MM.1S (cell line): ENCODE results near the gene TMEM60.

Experiments
- DNase-seq: peaks from one replicate; pipeline ENCODE4 v3.0.0-alpha.2; 2015
- H2AFZ ChIP-seq: fragments of 300-600 bp; sonication (generic); 2 replicates; pipeline ENCODE4 v1.6.0; 2016; ENCODE audit warnings: antibody characterized with exemption, low read length
- H3F3A ChIP-seq: fragments of 300-600 bp; sonication (generic); 2 replicates; pipeline ENCODE4 v1.6.1; 2016; ENCODE audit warnings: mild to moderate bottlenecking, antibody characterized with exemption, low read length, moderate library complexity, mixed read lengths; ENCODE audit not compliant: insufficient read depth
- H3K27ac ChIP-seq: fragments of 300-600 bp; sonication (generic); 2 replicates; pipeline ENCODE4 v1.5.1; 2016; ENCODE audit warnings: mild to moderate bottlenecking, low read length
- H3K27me3 ChIP-seq: fragments of 300-600 bp; sonication (generic); replicated peaks from 2 replicates; pipeline ENCODE4 v1.6.0; 2016; ENCODE audit warnings: low read length; ENCODE audit not compliant: insufficient read depth
- H3K36me3 ChIP-seq: fragments of 300-600 bp; sonication (generic); replicated peaks from 2 replicates; pipeline ENCODE4 v1.6.1; 2016; ENCODE audit warnings: mild to moderate bottlenecking, low read length, mixed read lengths; ENCODE audit not compliant: insufficient read depth
- H3K4me1 ChIP-seq: fragments of 300-600 bp; sonication (generic); 2 replicates; pipeline ENCODE4 v1.6.1; 2016; ENCODE audit warnings: low read length, mixed read lengths
- H3K4me2 ChIP-seq: fragments of 300-600 bp; sonication (generic); 2 replicates; pipeline ENCODE4 v1.6.0; 2016; ENCODE audit warnings: low read depth, low read length
- H3K4me3 ChIP-seq: fragments of 300-600 bp; sonication (generic); 2 replicates; pipeline ENCODE4 v1.5.1; 2016; ENCODE audit warnings: low read length, mixed read lengths
- H3K79me2 ChIP-seq: fragments of 300-600 bp; sonication (generic); 2 replicates; pipeline ENCODE4 v1.6.1; 2016; ENCODE audit warnings: mixed run types, low read length, mixed read lengths
- H3K9ac ChIP-seq: fragments of 300-600 bp; sonication (generic); 2 replicates; pipeline ENCODE4 v1.6.1; 2016; ENCODE audit warnings: low read length, mixed read lengths
- H3K9me2 ChIP-seq: fragments of 300-600 bp; sonication (generic); replicated peaks from 2 replicates; pipeline ENCODE4 v1.6.1; 2016; ENCODE audit warnings: mild to moderate bottlenecking, low read length, mixed read lengths; ENCODE audit not compliant: insufficient read depth
- H3K9me3 ChIP-seq: fragments of 300-600 bp; sonication (generic); replicated peaks from 2 replicates; pipeline ENCODE4 v1.6.1; 2016; ENCODE audit warnings: mild to moderate bottlenecking, low read length, mixed read lengths; ENCODE audit not compliant: insufficient read depth
- H4K20me1 ChIP-seq: fragments of 300-600 bp; sonication (generic); 2 replicates; pipeline ENCODE4 v1.6.1; 2016; ENCODE audit warnings: mild to moderate bottlenecking, low read length, moderate library complexity, mixed read lengths; ENCODE audit not compliant: insufficient read depth
- CTCF ChIP-seq: fragments of 300-600 bp; sonication (generic); IDR thresholded peaks from 2 replicates; pipeline ENCODE4 v1.5.1; 2016; ENCODE audit warnings: antibody characterized with exemption, low read length, mixed read lengths
- EZH2 ChIP-seq: fragments of 300-600 bp; sonication (generic); optimal IDR thresholded peaks from 2 replicates; pipeline ENCODE3; 2017; ENCODE audit warnings: low read depth, mild to moderate bottlenecking, antibody characterized with exemption, low read length, mixed read lengths
- EZH2phosphoT487 ChIP-seq: fragments of 300-600 bp; sonication (generic); IDR thresholded peaks from 2 replicates; pipeline ENCODE4 v1.6.1; 2018; ENCODE audit warnings: antibody characterized with exemption, low read length

Gene TMEM60

GRCh38 chr7:77798394-77799077 is at the start of gene TMEM60, which contains the start of gene PHTF2:
Gene TMEM60, minus strand, starts transcription at chr7:77798434. Its CDS starts 4,061 bp downstream, at chr7:77794373.
Gene PHTF2, plus strand, starts transcription at chr7:77798773.
- Histone ChIP-seq H4K20me1 (no peaks in the 10 kb centered on the region), H3F3A (no peaks in the 10 kb centered on the region; the same call in 1 of the 2 replicates), H3K4me2 (peak within 1 kb of the TSS; percentile 87), H3K4me3 (peak within 1 kb of the TSS; percentile 95), H3K9me2 (no peaks in the 10 kb centered on the region), H3K27me3 (no peaks in the 10 kb centered on the region), H2AFZ (peak within 1 kb of the TSS; percentile 92), H3K9me3 (no peaks in the 10 kb centered on the region), H3K9ac (peak within 1 kb of the TSS; percentile 78), H3K79me2 (peaks cover 65% of the 10 kb centered on the region), H3K4me1 (peaks cover 32% of the 10 kb centered on the region), H3K27ac (peak within 1 kb of the TSS; percentile 55; the same call in 1 of the 2 replicates), H3K36me3 (no peaks in the 10 kb centered on the region)
- no peak for TF ChIP-seq EZH2
- peak; percentile 53 for TF ChIP-seq CTCF
- TF ChIP-seq EZH2phosphoT487 = no peak
- peak; percentile 99 for DNase-seq

GRCh38 chr7:77846317-77847092 is 48.3 kb upstream of the TMEM60 start:
- DNase-seq = no peak
- Histone ChIP-seq H3K4me3 (no peak overlapping the region), H3K36me3 (no peaks in the 10 kb centered on the region), H2AFZ (no peak overlapping the region), H3K79me2 (no peaks in the 10 kb centered on the region), H3F3A (no peaks in the 10 kb centered on the region), H3K4me1 (no peaks in the 10 kb centered on the region), H3K9me3 (no peaks in the 10 kb centered on the region), H3K27me3 (no peaks in the 10 kb centered on the region), H3K27ac (no peak overlapping the region; the same call in 1 of the 2 replicates), H4K20me1 (no peaks in the 10 kb centered on the region), H3K9ac (no peak overlapping the region), H3K9me2 (no peaks in the 10 kb centered on the region), H3K4me2 (no peak overlapping the region)
- TF ChIP-seq CTCF (no peak), EZH2phosphoT487 (no peak), EZH2 (no peak)

- no peak overlapping the region for H3K9ac ChIP-seq
- no peaks in the 10 kb centered on the region for H3F3A ChIP-seq
- no peaks in the 10 kb centered on the region for H3K4me1 ChIP-seq
- no peaks in the 10 kb centered on the region for H3K79me2 ChIP-seq
- TF ChIP-seq EZH2 (no peak), EZH2phosphoT487 (no peak), CTCF (no peak)
- H3K27ac ChIP-seq = no peak overlapping the region
- H3K27me3 ChIP-seq = no peaks in the 10 kb centered on the region
- no peaks in the 10 kb centered on the region for H4K20me1 ChIP-seq
- no peak overlapping the region for H3K4me3 ChIP-seq
- no peak overlapping the region for H2AFZ ChIP-seq
- no peaks in the 10 kb centered on the region for H3K9me3 ChIP-seq
- H3K9me2 ChIP-seq = no peaks in the 10 kb centered on the region
- H3K36me3 ChIP-seq = no peaks in the 10 kb centered on the region
- H3K4me2 ChIP-seq = no peak overlapping the region
- DNase-seq = no peak
Measured at GRCh38 chr7:77843194-77843593, 45.0 kb upstream of the TMEM60 start.
